Tibial artery (tissue), 4 donors: ENCODE data around the gene KDM5A.

Experiments used
- DNase-seq, 2 donors: peaks; one replicate each; pipeline ENCODE4 v3.0.0-alpha.2; 2019
- H3K27ac ChIP-seq, 2 donors: fragments of 200-600 bp; sonication (generic) in 1 of 2; 1 replicate in 1 of 2; 2 replicates in 1 of 2; pipeline ENCODE4 v1.5.1; 2018 to 2019; ENCODE audit warnings: mild to moderate bottlenecking in 1 of 2
- H3K27me3 ChIP-seq, 2 donors: fragments of 200-600 bp; sonication (generic) in 1 of 2; one replicate each; pipeline versions ENCODE4 v1.5.1 to v1.6.0; 2016 to 2019
- H3K36me3 ChIP-seq, 3 donors: fragments of 200-600 bp; sonication (generic) in 2 of 3; one replicate each; pipeline ENCODE4 v1.5.1; 2016 to 2019; ENCODE audit warnings: mild to moderate bottlenecking in 2 of 3
- H3K4me1 ChIP-seq, 4 donors: fragments of 200-600 bp; sonication (generic) in 2 of 4; 1 replicate in 3 of 4; 2 replicates in 1 of 4; pipeline ENCODE4 v1.5.1; 2016 to 2019
- H3K4me3 ChIP-seq, 2 donors: fragments of 200-600 bp; sonication (generic) in 1 of 2; 1 replicate in 1 of 2; 2 replicates in 1 of 2; pipeline ENCODE4 v1.5.1; 2018 to 2019; ENCODE audit warnings: mild to moderate bottlenecking in 2 of 2
- H3K9me3 ChIP-seq, 3 donors: fragments of 200-600 bp; sonication (generic) in 1 of 3; one replicate each; pipeline ENCODE4 v1.5.1; 2016 to 2019
- intact Hi-C: fragments of 100-400 bp; cut with DNase I; formaldehyde crosslinking; loops from one replicate; pipeline ENCODE4 v1.15.0; 2023; ENCODE audit warnings: low total_unique reads
- TF ChIP-seq, protein P1 (sequence below), 2 experiments: fragments of 200-600 bp in 1 of 2; fragments of 450-650 bp in 1 of 2; IDR thresholded peaks; one replicate each; pipeline ENCODE4 v1.5.1; 2017 to 2019; ENCODE audit warnings: antibody characterized with exemption in 2 of 2, mild to moderate bottlenecking in 1 of 2, moderate library complexity in 1 of 2

Gene KDM5A

DNA sequence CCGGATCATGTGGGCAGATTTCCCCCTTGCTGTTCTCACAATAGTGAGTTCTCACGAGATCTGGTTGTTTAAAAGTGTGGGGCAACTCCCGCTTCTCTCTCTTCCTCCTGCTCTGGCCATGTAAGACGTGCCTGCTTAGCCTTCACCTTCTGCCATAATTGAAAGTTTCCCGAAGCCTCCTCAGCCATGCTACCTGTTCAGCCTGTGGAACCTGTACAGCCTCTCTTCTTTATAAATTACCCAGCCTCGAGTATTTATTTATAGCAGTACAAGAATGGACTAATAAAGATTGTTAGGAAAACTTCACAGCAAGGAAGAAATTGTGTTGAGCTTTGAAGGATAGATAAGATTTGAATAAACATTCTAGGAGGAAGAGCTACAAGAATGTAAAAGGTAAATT lies 52.1 kb downstream of the KDM5A start:
- intact Hi-C loops = no loop called here

DNA sequence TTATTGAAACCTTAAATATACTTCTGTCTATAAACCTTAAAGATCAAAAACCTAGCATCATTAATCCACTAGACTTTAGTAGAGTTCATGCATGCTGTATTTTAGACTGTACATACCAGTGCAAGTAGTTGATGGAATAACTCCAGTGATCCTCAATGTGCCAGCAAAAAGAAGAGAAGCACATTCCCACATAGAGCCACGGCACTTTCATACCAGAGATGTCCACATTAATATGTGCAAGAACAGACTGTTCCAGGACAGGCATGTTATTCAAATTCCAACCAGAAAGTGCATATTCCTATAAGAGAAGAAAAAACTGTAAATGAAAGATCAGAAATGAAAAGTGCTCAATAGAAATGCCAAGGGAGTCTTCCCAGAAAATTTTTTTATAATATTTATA lies 55.0 kb downstream of the KDM5A start:
- Histone ChIP-seq H3K36me3 (peaks cover 32 to 75% (median 55%) of the 10 kb centered on the region in 3 donors), H3K4me3 (no peak overlapping the region), H3K4me1 (peaks cover 0 to 7% (median 0%) of the 10 kb centered on the region in 4 donors), H3K27ac (no peak overlapping the region), H3K9me3 (no peaks in the 10 kb centered on the region), H3K27me3 (no peaks in the 10 kb centered on the region)
- intact Hi-C loops = no loop called here
- TF ChIP-seq, protein P1, sequence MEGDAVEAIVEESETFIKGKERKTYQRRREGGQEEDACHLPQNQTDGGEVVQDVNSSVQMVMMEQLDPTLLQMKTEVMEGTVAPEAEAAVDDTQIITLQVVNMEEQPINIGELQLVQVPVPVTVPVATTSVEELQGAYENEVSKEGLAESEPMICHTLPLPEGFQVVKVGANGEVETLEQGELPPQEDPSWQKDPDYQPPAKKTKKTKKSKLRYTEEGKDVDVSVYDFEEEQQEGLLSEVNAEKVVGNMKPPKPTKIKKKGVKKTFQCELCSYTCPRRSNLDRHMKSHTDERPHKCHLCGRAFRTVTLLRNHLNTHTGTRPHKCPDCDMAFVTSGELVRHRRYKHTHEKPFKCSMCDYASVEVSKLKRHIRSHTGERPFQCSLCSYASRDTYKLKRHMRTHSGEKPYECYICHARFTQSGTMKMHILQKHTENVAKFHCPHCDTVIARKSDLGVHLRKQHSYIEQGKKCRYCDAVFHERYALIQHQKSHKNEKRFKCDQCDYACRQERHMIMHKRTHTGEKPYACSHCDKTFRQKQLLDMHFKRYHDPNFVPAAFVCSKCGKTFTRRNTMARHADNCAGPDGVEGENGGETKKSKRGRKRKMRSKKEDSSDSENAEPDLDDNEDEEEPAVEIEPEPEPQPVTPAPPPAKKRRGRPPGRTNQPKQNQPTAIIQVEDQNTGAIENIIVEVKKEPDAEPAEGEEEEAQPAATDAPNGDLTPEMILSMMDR (IDR thresholded peaks at IDR 0.05) = no peak
- no peak for DNase-seq

More for the DNA sequence above, 52.1 kb downstream of the KDM5A start:
- TF ChIP-seq, protein P1 (IDR thresholded peaks at IDR 0.05) = no peak
- DNase-seq = no peak
- Histone ChIP-seq H3K4me3 (no peak overlapping the region), H3K27me3 (no peaks in the 10 kb centered on the region), H3K9me3 (no peaks in the 10 kb centered on the region), H3K36me3 (peaks cover 30 to 76% (median 55%) of the 10 kb centered on the region in 3 donors), H3K27ac (no peak overlapping the region), H3K4me1 (peaks cover 0 to 7% (median 0%) of the 10 kb centered on the region in 4 donors)

DNA sequence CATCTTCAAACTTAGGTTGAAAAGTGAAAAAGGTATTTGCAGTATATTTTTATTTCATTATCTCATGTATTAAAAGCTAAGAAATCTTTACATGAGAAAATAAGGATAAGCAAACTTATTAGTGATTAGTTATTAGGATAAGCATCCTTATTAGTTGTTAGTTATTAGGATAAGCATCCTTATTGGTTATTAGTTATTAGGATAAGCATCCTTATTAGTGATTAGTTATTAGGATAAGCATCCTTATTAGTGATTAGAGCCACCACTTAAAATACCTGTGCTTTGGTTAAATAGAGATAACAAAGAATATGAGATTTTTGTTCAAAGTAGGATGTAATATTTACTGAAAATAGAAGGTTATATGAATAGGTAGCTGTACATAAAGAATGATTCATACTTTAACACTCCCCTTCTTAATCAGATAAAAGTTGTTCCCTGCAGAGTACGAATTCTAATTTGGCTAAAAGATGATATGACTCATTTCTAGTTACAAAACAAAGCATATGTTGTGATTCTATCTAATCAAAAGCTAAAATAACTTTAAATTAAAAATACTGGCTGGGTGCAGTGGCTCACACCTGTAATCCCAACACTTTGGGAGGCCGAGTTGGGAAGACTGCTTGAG lies 56.4 kb downstream of the KDM5A start:
- intact Hi-C loops = no loop called here
- no peaks in the 10 kb centered on the region for H3K9me3 ChIP-seq
- H3K27ac ChIP-seq = no peak overlapping the region
- H3K36me3 ChIP-seq = peaks cover 38 to 73% (median 61%) of the 10 kb centered on the region in 3 donors
- no peak overlapping the region for H3K4me3 ChIP-seq
- DNase-seq = no peak
- TF ChIP-seq, protein P1 (IDR thresholded peaks at IDR 0.05) = no peak
- H3K27me3 ChIP-seq = no peaks in the 10 kb centered on the region
- H3K4me1 ChIP-seq = peaks cover 0 to 7% (median 0%) of the 10 kb centered on the region in 4 donors

DNA sequence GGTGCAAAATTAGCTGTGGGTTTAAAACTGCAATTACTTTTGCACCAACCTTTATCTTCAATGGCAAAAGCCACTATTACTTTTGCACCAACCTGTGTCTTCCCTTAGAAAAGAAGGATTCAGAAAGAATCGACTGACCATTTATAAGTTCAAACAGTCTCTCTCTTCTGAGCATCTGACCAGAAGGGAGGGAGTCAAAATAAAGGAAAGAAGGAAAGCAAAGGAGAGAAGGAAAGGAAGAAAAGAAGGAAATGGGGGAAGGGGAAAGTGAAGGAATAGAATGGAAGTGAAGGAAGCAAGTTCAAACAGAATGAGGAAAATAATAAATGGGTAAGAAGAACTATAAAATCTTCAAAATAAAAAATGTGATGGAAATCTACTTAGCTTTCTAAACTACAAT lies 57.8 kb downstream of the KDM5A start:
- H3K36me3 ChIP-seq = peaks cover 42 to 77% (median 58%) of the 10 kb centered on the region in 3 donors
- no peaks in the 10 kb centered on the region for H3K9me3 ChIP-seq
- peaks cover 0 to 7% (median 0%) of the 10 kb centered on the region in 4 donors for H3K4me1 ChIP-seq
- no peak for DNase-seq
- no peaks in the 10 kb centered on the region for H3K27me3 ChIP-seq
- no peak overlapping the region for H3K4me3 ChIP-seq
- TF ChIP-seq, protein P1 (IDR thresholded peaks at IDR 0.05) = no peak
- intact Hi-C loops = no loop called here
- H3K27ac ChIP-seq = no peak overlapping the region

DNA sequence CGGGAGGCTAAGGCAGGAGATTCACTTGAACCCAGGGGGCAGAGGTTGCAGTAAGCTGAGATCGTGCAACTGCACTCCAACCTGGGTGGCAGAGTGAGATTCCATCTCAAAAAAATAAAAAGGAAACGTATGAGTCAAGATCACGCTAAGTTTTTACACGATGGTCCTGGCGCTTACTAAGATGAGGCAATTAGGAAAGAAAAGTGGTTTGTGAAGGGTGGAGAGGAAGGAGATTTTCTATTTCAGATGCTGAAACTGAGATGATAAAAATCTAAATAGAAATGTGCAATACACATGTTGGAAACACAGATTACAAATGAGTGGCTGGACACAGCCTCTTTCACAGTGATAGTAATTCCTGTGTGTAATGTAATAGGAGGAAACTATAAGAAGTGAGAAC lies 63.2 kb downstream of the KDM5A start:
- no peak overlapping the region for H3K27ac ChIP-seq
- peaks cover 57 to 79% (median 62%) of the 10 kb centered on the region in 3 donors for H3K36me3 ChIP-seq
- TF ChIP-seq, protein P1 (IDR thresholded peaks at IDR 0.05) = no peak
- no peaks in the 10 kb centered on the region for H3K9me3 ChIP-seq
- H3K4me1 ChIP-seq = no peaks in the 10 kb centered on the region
- DNase-seq = no peak
- intact Hi-C loops = no loop called here
- H3K4me3 ChIP-seq = no peak overlapping the region
- H3K27me3 ChIP-seq = no peaks in the 10 kb centered on the region
